NCI-H82 (cell line): ENCODE data around the gene MRPL49.

Experiments used
- DNase-seq: peaks from one replicate; lab custom pipeline; 2025; lab: John Stamatoyannopoulos, UW

Gene MRPL49

DNA sequence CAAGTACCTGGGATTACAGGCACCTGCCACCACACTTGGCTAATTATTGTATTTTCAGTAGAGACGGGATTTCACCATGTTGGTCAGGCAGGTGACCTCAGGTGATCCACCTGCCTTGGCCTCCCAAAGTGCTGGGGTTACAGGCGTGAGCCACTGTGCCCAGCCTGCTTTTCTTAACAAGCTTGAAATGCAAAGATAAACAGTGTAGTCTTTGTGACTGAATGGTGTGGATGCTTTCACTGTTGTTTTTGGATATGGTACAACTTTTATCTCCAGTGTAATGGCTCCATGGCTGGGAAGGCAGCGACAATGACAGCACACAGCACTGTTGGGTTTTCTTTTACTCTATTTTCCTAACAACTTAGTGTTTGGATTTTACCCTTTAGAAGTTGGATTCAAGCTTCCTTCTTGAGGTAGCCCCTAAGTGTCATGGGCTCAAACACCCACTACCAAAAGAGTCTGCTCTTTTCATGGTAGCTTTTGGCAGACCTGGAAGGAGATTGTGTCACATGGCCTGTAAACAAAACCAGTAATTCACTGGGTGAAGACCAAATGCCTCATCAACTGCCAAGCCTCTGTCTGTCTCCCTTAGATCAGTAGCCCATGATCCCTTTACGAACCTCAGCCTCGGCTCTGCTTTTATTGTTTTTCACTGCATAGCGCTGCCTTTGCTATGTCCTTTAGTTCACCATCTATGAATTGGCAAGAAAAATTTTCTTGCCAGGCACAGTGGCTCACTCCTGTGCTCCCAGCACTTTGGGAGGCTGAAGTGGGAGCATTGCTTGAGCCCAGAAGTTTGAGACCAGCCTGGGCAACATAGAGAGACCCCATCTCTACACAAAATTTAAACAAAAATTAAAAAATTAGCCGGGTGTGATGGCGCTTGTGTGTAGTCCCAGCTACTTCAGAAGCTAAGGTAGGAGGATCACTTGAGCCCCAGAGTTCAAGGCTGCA lies 19.7 kb upstream of the MRPL49 start:
- DNase-seq, result no peak

GRCh38 chr11:65103476-65103875 lies 18.6 kb upstream of the MRPL49 start:
- no peak for DNase-seq

DNA sequence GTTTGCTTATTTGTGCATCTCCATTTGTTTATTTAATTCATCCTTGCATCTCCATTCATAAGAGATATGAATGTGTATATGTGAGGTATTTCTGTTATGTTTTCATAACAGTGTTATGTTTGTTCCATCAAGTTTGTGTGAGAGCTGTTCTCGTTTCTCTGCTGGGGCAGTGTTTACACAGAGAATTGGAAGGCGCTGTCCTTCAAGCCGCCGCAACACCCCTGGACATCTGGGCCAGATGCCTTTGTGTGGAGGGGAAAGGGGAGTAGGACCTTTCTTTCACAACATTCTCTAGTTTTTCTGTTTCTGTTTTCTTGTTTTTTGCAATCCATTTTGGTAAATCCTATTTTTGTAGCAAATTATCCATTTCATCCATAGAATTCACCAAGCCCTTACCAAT lies 17.5 kb upstream of the MRPL49 start:
- no peak for DNase-seq

- DNase-seq, result no peak
Measured at GRCh38 chr11:65107078-65107477, 15.0 kb upstream of the MRPL49 start.

DNA sequence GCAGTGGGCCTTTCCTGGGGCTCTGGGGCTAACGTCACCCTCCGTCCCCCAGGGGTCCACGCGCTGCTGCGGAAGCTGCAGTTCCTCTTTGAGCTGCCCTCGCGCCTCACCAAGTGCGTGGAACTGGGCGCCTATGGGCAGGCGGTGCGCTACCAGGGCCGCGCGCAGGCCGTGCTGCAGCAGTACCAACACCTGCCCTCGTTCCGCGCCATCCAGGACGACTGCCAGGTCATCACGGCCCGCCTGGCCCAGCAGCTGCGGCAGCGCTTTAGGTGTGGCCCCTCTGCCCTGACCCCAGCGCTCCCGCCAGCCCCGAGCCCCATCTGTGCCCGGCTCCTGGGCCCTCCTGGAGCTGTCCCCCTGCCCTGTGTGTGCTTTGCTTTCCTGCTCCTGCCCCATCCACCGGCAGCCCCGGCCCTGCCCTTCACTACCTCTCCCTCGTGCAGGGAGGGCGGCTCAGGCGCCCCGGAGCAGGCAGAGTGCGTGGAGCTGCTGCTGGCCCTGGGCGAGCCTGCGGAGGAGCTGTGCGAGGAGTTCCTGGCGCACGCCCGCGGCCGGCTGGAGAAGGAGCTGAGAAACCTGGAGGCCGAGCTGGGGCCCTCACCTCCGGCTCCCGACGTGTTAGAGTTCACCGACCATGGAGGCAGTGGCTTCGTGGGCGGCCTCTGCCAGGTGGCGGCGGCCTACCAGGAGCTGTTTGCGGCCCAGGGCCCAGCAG lies 14.2 kb upstream of the MRPL49 start:
- DNase-seq, result no peak

DNA sequence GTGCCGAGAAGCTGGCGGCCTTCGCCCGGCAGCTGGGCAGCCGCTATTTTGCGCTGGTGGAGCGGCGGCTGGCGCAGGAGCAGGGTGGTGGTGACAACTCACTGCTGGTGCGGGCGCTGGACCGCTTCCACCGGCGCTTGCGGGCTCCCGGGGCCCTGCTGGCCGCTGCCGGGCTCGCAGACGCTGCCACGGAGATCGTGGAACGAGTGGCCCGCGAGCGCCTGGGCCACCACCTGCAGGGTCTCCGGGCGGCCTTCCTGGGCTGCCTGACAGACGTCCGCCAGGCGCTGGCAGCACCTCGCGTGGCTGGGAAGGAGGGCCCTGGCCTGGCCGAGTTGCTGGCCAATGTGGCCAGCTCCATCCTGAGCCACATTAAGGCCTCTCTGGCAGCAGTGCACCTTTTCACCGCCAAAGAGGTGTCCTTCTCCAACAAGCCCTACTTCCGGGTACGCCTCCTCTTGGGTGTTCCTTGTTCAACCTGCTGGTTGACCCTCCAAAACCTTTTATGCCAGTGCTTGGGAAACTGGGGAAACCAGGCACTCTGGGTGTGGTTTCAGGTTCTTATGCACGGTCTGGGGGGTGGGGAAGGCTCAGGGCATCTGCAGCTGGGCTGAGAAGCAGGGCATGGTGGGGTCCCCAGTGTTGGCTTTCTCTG lies 13.5 kb upstream of the MRPL49 start:
- DNase-seq, result no peak

- no peak for DNase-seq
Measured at GRCh38 chr11:65109231-65110198, 12.6 kb upstream of the MRPL49 start.

DNA sequence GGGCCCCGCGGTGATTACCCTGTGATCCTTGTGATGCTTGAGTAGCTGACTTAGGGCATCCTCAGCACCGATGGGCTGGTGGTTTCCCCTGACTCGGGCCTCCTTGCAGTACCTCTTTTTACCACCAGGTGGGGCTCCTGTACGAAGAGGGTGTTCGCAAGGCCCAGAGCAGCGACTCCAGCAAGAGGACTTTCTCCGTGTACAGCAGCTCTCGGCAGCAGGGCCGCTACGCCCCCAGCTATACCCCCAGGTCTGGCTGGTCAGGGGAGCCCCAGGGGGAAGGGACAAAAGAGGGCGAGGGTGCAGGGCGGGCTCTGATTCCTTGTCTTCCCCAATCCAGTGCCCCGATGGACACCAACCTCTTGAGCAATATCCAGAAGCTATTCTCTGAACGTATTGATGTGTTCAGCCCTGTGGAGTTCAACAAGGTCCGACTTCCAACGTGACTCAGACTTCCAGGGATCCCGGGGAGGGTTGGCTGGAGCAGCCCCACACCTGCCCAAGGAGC lies 11.7 kb upstream of the MRPL49 start:
- DNase-seq, result peak; percentile 87

- DNase-seq, result no peak
Measured at GRCh38 chr11:65111159-65111743, 10.9 kb upstream of the MRPL49 start.

- DNase-seq, result peak; percentile 97
Measured at GRCh38 chr11:65111744-65112545, 10.2 kb upstream of the MRPL49 start, which contains the start of gene TM7SF2. Gene TM7SF2, plus strand, starts transcription at chr11:65111872. Its CDS starts 144 bp downstream, at chr11:65112016.

GRCh38 chr11:65112546-65113360 lies 9.4 kb upstream of the MRPL49 start:
- DNase-seq, result peak; percentile 67

- no peak for DNase-seq
Measured at GRCh38 chr11:65113361-65113756, 8.8 kb upstream of the MRPL49 start.

DNA sequence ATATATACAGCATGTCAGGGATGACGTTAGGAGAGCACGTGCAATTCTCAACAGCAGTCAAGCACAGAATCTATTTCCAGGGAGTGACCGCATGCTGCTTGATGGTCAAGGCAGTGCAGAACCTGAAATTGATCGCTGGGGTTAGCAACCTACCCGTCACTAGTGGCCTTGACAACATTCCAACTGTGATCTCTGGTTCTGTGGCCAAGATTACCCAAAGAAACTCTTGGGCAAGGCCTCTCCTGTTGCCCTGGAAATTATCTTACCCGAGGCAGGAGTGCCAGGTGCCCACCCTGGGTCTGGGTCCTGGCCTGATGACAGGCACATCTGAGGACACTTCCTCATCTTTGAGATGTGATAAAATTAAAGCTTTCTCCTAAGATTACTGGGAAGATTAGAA lies 8.3 kb upstream of the MRPL49 start:
- no peak for DNase-seq

DNA sequence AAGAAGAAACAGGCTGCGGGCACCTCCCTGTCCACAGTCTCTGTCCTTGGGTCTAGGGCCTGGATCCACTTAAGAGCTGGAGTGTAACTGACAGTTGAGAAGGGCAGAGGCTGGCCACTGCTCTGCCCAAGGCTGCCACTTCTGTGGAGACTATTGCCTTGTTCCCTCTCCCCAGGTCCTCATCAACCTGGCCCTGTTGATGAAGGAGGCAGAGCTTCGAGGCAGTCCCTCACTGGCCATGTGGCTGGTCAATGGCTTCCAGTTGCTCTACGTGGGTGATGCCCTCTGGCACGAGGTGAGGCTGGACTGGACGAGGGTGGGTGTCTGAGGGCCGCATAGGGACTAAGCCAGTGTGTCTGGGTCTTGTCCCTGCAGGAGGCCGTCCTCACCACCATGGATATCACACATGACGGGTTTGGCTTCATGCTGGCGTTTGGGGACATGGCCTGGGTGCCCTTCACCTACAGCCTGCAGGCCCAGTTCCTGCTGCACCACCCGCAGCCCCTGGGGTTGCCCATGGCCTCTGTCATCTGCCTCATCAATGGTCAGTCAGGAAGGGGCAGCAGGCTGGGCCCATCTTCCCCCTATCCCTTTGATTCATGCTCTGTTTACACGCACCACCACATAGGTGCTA lies 7.5 kb upstream of the MRPL49 start:
- DNase-seq, result no peak

- no peak for DNase-seq
Measured at GRCh38 chr11:65115361-65116082, 6.6 kb upstream of the MRPL49 start.

DNA sequence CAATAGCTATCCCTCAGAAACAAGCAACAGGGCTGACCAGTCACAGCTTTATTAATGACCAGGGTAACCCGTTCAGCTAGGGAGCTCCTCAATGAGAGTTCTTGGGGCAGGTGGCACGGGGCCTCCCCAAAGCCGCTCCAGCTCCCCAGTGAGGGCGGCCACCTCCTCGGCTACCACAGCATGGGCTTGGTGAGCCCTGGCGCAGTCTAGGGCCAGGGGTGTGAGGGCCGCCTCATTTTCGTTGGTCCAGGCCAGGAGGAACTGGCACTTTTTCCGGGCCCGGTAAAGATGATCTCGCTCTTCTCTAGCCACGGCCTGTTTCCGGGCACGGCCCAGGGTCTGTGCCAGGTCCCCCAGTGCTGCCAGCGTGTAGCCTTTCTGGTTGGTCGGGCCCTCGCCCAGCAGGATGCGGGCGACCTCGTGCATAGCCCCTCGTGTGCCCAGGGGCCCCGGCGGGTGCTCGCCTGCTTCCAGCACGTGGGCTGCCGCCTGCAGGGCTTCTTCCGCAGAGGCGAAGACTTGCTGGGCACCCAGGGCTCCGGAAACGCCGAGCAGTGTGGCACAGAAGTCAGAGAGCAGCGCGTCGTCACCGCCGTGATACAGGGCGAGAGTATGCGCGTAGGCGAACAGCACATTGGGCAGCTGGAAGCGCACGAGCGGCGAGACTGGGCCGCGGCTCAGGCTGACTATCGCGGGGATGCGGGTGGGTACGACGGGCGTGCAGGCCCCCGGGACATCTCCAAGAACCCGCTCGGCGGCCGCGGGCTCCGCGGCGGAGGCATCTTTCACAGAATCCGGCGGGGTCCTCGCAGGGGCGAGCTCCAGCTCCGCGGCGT lies 5.5 kb upstream of the MRPL49 start:
- peak; percentile 40 for DNase-seq
